ENCODE results near the gene DPYD. TPM values are rescaled to one million over a fixed set of nuclear protein-coding genes. Genes with fewer than 3 reads are reported as not detected.

DPYD gene
- total RNA-seq, 2 donors from 2014 or later: 9.2 to 17.5 TPM

DNA sequence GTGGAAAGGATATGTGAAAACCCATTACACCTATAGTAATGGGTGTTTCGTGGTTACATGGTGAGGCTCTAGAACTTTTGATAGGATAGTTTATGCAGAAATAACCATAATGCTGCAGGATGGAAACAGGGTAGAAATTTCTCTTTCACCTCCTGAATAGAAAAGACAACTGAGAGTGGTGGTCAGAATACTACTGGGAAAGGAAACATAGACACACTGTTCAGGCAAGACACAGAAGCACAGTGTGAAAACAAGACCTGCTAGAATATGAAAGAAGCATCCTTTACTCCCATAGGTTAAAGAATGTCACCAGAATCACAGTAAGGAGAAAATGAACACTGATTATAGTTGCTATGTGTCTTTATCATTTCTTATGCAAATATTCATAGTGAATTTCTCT lies 496.6 kb downstream of the DPYD start:
- H3K4me3 ChIP-seq (ENCODE audit: low read length): no peak overlapping the region
- H3K36me3 ChIP-seq (ENCODE audit: control insufficient read depth, insufficient read depth, low read length): no peaks in the 10 kb centered on the region
- H3K9ac ChIP-seq (ENCODE audit: extremely low read depth, low read length, poor library complexity, severe bottlenecking): no peak overlapping the region
- no peaks in the 10 kb centered on the region for H3K4me1 Mint-ChIP-seq
- DNase-seq: no peak
- no peak overlapping the region for H3K27ac Mint-ChIP-seq
- no peaks in the 10 kb centered on the region for H3K36me3 Mint-ChIP-seq (ENCODE audit: low read depth)
- no peaks in the 10 kb centered on the region for H3K27me3 Mint-ChIP-seq (ENCODE audit: insufficient read depth)
- H3K27ac ChIP-seq (ENCODE audit: low read depth, low read length): no peak overlapping the region
- H3K4me1 ChIP-seq (ENCODE audit: control insufficient read depth, insufficient read depth, low read length): no peaks in the 10 kb centered on the region
- TF ChIP-seq, protein P1, sequence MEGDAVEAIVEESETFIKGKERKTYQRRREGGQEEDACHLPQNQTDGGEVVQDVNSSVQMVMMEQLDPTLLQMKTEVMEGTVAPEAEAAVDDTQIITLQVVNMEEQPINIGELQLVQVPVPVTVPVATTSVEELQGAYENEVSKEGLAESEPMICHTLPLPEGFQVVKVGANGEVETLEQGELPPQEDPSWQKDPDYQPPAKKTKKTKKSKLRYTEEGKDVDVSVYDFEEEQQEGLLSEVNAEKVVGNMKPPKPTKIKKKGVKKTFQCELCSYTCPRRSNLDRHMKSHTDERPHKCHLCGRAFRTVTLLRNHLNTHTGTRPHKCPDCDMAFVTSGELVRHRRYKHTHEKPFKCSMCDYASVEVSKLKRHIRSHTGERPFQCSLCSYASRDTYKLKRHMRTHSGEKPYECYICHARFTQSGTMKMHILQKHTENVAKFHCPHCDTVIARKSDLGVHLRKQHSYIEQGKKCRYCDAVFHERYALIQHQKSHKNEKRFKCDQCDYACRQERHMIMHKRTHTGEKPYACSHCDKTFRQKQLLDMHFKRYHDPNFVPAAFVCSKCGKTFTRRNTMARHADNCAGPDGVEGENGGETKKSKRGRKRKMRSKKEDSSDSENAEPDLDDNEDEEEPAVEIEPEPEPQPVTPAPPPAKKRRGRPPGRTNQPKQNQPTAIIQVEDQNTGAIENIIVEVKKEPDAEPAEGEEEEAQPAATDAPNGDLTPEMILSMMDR (conservative IDR thresholded peaks at IDR 0.05): no peak
- H3K9me3 Mint-ChIP-seq: no peaks in the 10 kb centered on the region
- no peak overlapping the region for H3K4me3 Mint-ChIP-seq
- 100% methylated on average over 1 of the region's 1 CpG; no CpG with 5 or more reads in 1 of the 2 experiments for WGBS, 2 experiments (ENCODE audit: insufficient coverage in 1 of 2, insufficient read length in 1 of 2)
- no peaks in the 10 kb centered on the region for H3K27me3 ChIP-seq (ENCODE audit: control insufficient read depth, insufficient read depth, low read length, poor library complexity, severe bottlenecking)
- no peaks in the 10 kb centered on the region for H3K9me3 ChIP-seq (ENCODE audit: control insufficient read depth, low read length)

- H3K36me3 ChIP-seq (ENCODE audit: control insufficient read depth, insufficient read depth, low read length): no peaks in the 10 kb centered on the region
- H3K4me3 Mint-ChIP-seq: no peak overlapping the region
- 50 to 82% methylated on average over 1 to 2 of the region's 2 CpGs for WGBS, 2 experiments (ENCODE audit: insufficient coverage in 1 of 2, insufficient read length in 1 of 2)
- no peaks in the 10 kb centered on the region for H3K36me3 Mint-ChIP-seq (ENCODE audit: low read depth)
- no peaks in the 10 kb centered on the region for H3K9me3 ChIP-seq (ENCODE audit: control insufficient read depth, low read length)
- H3K4me1 Mint-ChIP-seq: no peaks in the 10 kb centered on the region
- no peak for DNase-seq
- H3K9me3 Mint-ChIP-seq: no peaks in the 10 kb centered on the region
- H3K27me3 Mint-ChIP-seq (ENCODE audit: insufficient read depth): no peaks in the 10 kb centered on the region
- H3K27ac ChIP-seq (ENCODE audit: low read depth, low read length): peak overlapping the region; percentile 67
- H3K4me1 ChIP-seq (ENCODE audit: control insufficient read depth, insufficient read depth, low read length): no peaks in the 10 kb centered on the region
- TF ChIP-seq, protein P1 (conservative IDR thresholded peaks at IDR 0.05): no peak
- H3K27me3 ChIP-seq (ENCODE audit: control insufficient read depth, insufficient read depth, low read length, poor library complexity, severe bottlenecking): no peaks in the 10 kb centered on the region
- no peak overlapping the region for H3K4me3 ChIP-seq (ENCODE audit: low read length)
- H3K9ac ChIP-seq (ENCODE audit: extremely low read depth, low read length, poor library complexity, severe bottlenecking): no peak overlapping the region
- no peak overlapping the region for H3K27ac Mint-ChIP-seq
Measured at GRCh38 chr1:97423403-97423802, 497.4 kb downstream of the DPYD start.

DNA sequence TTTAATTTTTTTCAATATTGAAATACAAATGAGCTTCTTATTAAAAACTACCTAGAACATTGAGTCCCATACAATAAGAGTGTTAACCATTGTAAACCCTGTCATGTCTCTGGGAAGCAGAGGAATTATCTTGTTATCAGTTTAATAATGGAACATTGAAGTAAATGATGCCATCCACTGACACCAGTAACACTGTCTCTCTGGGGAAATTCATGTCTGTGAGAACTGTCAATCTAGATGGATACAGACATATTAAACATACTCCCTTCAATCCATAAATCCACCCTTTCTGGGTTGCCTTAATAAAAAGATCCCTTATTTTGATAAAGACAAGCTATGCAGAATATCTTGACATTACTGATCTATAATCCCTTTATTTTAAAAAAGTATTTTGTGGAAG lies 503.2 kb downstream of the DPYD start:
- no peak for DNase-seq
- Mint-ChIP-seq H3K36me3 (ENCODE audit: low read depth) (no peaks in the 10 kb centered on the region), H3K27ac (no peak overlapping the region), H3K27me3 (ENCODE audit: insufficient read depth) (no peaks in the 10 kb centered on the region), H3K4me3 (no peak overlapping the region), H3K4me1 (no peaks in the 10 kb centered on the region), H3K9me3 (no peaks in the 10 kb centered on the region)
- H3K36me3 ChIP-seq (ENCODE audit: control insufficient read depth, insufficient read depth, low read length): no peaks in the 10 kb centered on the region
- no peak overlapping the region for H3K27ac ChIP-seq (ENCODE audit: low read depth, low read length)
- TF ChIP-seq, protein P1 (conservative IDR thresholded peaks at IDR 0.05): no peak
- H3K4me3 ChIP-seq (ENCODE audit: low read length): no peak overlapping the region
- H3K9me3 ChIP-seq (ENCODE audit: control insufficient read depth, low read length): no peaks in the 10 kb centered on the region
- no peaks in the 10 kb centered on the region for H3K4me1 ChIP-seq (ENCODE audit: control insufficient read depth, insufficient read depth, low read length)
- H3K9ac ChIP-seq (ENCODE audit: extremely low read depth, low read length, poor library complexity, severe bottlenecking): no peak overlapping the region
- H3K27me3 ChIP-seq (ENCODE audit: control insufficient read depth, insufficient read depth, low read length, poor library complexity, severe bottlenecking): no peaks in the 10 kb centered on the region

Measured in endodermal cell (in vitro differentiated cells).